IMR-90 (cell line): ENCODE results near the gene DNAH17. TPM values are rescaled to one million over a fixed set of nuclear protein-coding genes. Genes with fewer than 3 reads are reported as not detected.

Experiments
- ATAC-seq: fragments of 200-7000 bp; cut with Tn5 transposase; 2 replicates; pipeline ENCODE4 v1.9.1; 2020; ENCODE audit warnings: low read depth, mild to moderate bottlenecking, moderate library complexity
- BruUV-seq: library from RNA; stranded (reverse); fragments of 400-500 nt; replicated peaks from 2 replicates; lab custom pipeline; 2021; lab: Mats Ljungman, UMichigan
- CTCF ChIA-PET: fragments of 300-600 bp; formaldehyde crosslinking; extraction: SDS; loops from one replicate; lab custom pipeline; 2021; ENCODE audit warnings: antibody characterized with exemption; lab: Yijun Ruan, JAX
- POLR2A ChIA-PET: fragments of 300-600 bp; sonication (Branson Sonifier 250); formaldehyde crosslinking; loops from one replicate; lab custom pipeline; 2022; ENCODE audit warnings: antibody characterized with exemption; ENCODE audit not compliant: unreplicated experiment; lab: Charles Lee
- DNase-seq: peaks from one replicate; pipeline ENCODE4 v3.0.0; 2013
- H2AFZ ChIP-seq: replicated peaks from 2 replicates; pipeline ENCODE3; 2013; ENCODE audit warnings: low read length, mild to moderate bottlenecking; ENCODE audit not compliant: poor library complexity
- H2AK5ac ChIP-seq: 2 replicates; pipeline ENCODE4 v1.6.1; 2013; ENCODE audit warnings: low read depth, low read length, inconsistent platforms
- H2AK9ac ChIP-seq: replicated peaks from 2 replicates; pipeline ENCODE3; 2013; ENCODE audit warnings: mild to moderate bottlenecking, low read depth, low read length, moderate library complexity; ENCODE audit not compliant: poor library complexity
- H2BK120ac ChIP-seq: 2 replicates; pipeline ENCODE4 v1.6.1; 2013; ENCODE audit warnings: low read depth, low read length, inconsistent platforms
- H2BK15ac ChIP-seq: 3 replicates; pipeline ENCODE4 v1.6.1; 2013; ENCODE audit warnings: low read depth, low read length, inconsistent platforms
- H2BK20ac ChIP-seq: 2 replicates; pipeline ENCODE4 v1.6.1; 2013; ENCODE audit warnings: low read depth, mild to moderate bottlenecking, inconsistent platforms, low read length, moderate library complexity
- H2BK5ac ChIP-seq: 2 replicates; pipeline ENCODE4 v1.6.1; 2013; ENCODE audit warnings: mild to moderate bottlenecking, low read depth, low read length, inconsistent platforms; ENCODE audit not compliant: poor library complexity, severe bottlenecking
- H3K14ac ChIP-seq: replicated peaks from 2 replicates; pipeline ENCODE4 v1.6.1; 2013; ENCODE audit warnings: low read depth, low read length, inconsistent platforms
- H3K18ac ChIP-seq: 2 replicates; pipeline ENCODE4 v1.6.1; 2013; ENCODE audit warnings: low read depth, low read length, control low read depth
- H3K23ac ChIP-seq: 2 replicates; pipeline ENCODE4 v1.6.1; 2013; ENCODE audit warnings: low read depth, low read length, inconsistent platforms
- H3K27ac ChIP-seq: 2 replicates; pipeline ENCODE4 v1.5.1; 2013; ENCODE audit warnings: mild to moderate bottlenecking, control low read depth, low read length; ENCODE audit not compliant: insufficient read depth
- H3K27me3 ChIP-seq: 2 replicates; pipeline ENCODE4 v1.6.1; 2013; ENCODE audit warnings: low read length; ENCODE audit not compliant: control insufficient read depth, insufficient read depth
- H3K36me3 ChIP-seq: 2 replicates; pipeline ENCODE4 v1.6.1; 2013; ENCODE audit warnings: low read length, mixed read lengths; ENCODE audit not compliant: control insufficient read depth, insufficient read depth
- H3K4ac ChIP-seq: 2 replicates; pipeline ENCODE4 v1.6.1; 2013; ENCODE audit warnings: low read depth, low read length, inconsistent platforms
- H3K4me1 ChIP-seq: 2 replicates; pipeline ENCODE4 v1.6.1; 2013; ENCODE audit warnings: low read length, mixed read lengths; ENCODE audit not compliant: control insufficient read depth, insufficient read depth
- H3K4me2 ChIP-seq: 2 replicates; pipeline ENCODE4 v1.6.1; 2013; ENCODE audit warnings: low read depth, mild to moderate bottlenecking, control low read depth, low read length, moderate library complexity
- H3K4me3 ChIP-seq: 2 replicates; pipeline ENCODE4 v1.5.1; 2013; ENCODE audit warnings: low read depth, mild to moderate bottlenecking, control low read depth, low read length, moderate library complexity; ENCODE audit not compliant: insufficient read depth
- H3K56ac ChIP-seq: 2 replicates; pipeline ENCODE4 v1.6.1; 2013; ENCODE audit warnings: low read length, inconsistent platforms; ENCODE audit not compliant: insufficient read depth; ENCODE audit errors: extremely low read depth
- H3K79me1 ChIP-seq, 2 experiments: 2 replicates each; pipeline ENCODE4 v1.6.1; 2013; ENCODE audit warnings: low read length in 2 of 2, inconsistent platforms in 1 of 2, low read depth in 1 of 2
- H3K9ac ChIP-seq: 2 replicates; pipeline ENCODE4 v1.6.1; 2013; ENCODE audit warnings: low read depth, low read length, control low read depth
- H3K9me1 ChIP-seq: 2 replicates; pipeline ENCODE4 v1.6.1; 2013; ENCODE audit warnings: low read length, inconsistent platforms; ENCODE audit not compliant: insufficient read depth
- H3K9me3 ChIP-seq: 2 replicates; pipeline ENCODE4 v1.6.1; 2013; ENCODE audit warnings: low read length; ENCODE audit not compliant: control insufficient read depth, insufficient read depth
- H4K20me1 ChIP-seq: 2 replicates; pipeline ENCODE4 v1.6.1; 2013; ENCODE audit warnings: low read length, inconsistent platforms; ENCODE audit not compliant: insufficient read depth
- H4K5ac ChIP-seq: 2 replicates; pipeline ENCODE4 v1.6.1; 2013; ENCODE audit warnings: mild to moderate bottlenecking, low read depth, low read length, control low read depth
- H4K8ac ChIP-seq, 2 experiments: 2 replicates each; pipeline ENCODE4 v1.6.1; 2013; ENCODE audit warnings: low read depth in 2 of 2, low read length in 2 of 2, control low read depth in 1 of 2, inconsistent platforms in 1 of 2
- H4K91ac ChIP-seq: 2 replicates; pipeline ENCODE4 v1.6.1; 2013; ENCODE audit warnings: low read depth, low read length, inconsistent platforms; ENCODE audit not compliant: insufficient read depth
- FOS ChIP-seq: fragments of 150-350 bp; IDR thresholded peaks from 2 replicates; pipeline ENCODE4 v1.6.1; 2016; ENCODE audit warnings: low read depth, low read length
- RAD21 ChIP-seq: IDR thresholded peaks from 2 replicates; pipeline ENCODE4 v1.6.1; 2012; ENCODE audit warnings: low read length, improper control_type of control experiment
- WGBS, 2 experiments: methylation state at CpG; one replicate each; pipeline versions ENCODE4 v1.1.5 to v1.1.7; 2013; ENCODE audit warnings: missing lambda C conversion rate in 2 of 2; ENCODE audit not compliant: insufficient read length in 1 of 2; ENCODE audit errors: extremely low coverage in 2 of 2; 5-methylcytosine and 5-hydroxymethylcytosine counted together
- dilution Hi-C: fragments of 300-500 bp; cut with HindIII; formaldehyde crosslinking; loops from one replicate; pipeline ENCODE4 v1.14.3; 2018; ENCODE audit warnings: low sequenced_read_pairs; ENCODE audit not compliant: unreplicated experiment
- in situ Hi-C: fragments of 300-500 bp; cut with MboI; formaldehyde crosslinking; loops from 3 replicates; pipeline ENCODE4 v1.14.3; 2019; ENCODE audit warnings: low sequenced_read_pairs, inconsistent platforms, mixed read lengths
- intact Hi-C: fragments of 100-400 bp; cut with micrococcal nuclease; formaldehyde crosslinking; loops from 2 replicates; pipeline ENCODE4 v1.10.0; 2022
- polyA plus RNA-seq, 3 experiments: library from polyadenylated mRNA; depleted of rRNA; stranded (reverse); fragments of >200 nt; gene quantifications; 2 replicates each; pipeline ENCODE4 v1.2.3, GENCODE V29; 2012; ENCODE audit warnings: low replicate concordance in 1 of 3
- total RNA-seq: library from RNA; depleted of rRNA; stranded (reverse); fragments of >200 nt; gene quantifications from 2 replicates; pipeline ENCODE4 v1.2.3, GENCODE V29; 2012

DNAH17 gene
- total and polyA plus RNA-seq, 2 of the 4 experiments (the other 2 are of a cell fraction): not detected

DNA sequence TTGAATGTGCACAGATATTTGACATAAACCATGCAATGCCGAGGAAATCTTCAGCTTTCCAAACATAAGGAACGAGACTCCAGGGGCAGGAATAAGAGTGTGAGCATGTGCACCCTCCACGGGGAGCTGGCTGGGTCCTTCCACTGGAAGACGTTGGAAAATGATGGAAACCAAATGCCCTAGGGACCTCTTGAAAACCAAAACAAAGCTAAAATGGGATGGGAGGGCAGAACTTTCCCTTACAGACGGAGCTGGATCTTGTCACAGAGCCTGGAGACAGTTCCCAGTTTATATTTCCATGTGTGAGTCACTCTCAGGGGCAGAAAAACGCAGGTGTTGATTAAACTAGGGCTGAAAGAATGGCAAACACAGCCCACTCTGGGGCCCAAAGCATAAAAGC, 34.4 kb upstream of the DNAH17 start:
- DNase-seq: peak; percentile 59
- Histone ChIP-seq H3K36me3 (no peaks in the 10 kb centered on the region), H3K9ac (no peak overlapping the region), H4K20me1 (no peaks in the 10 kb centered on the region), H3K9me1 (0 out of 2 replicates have a peak, but pooled peaks cover 7% of the 10 kb centered on the region), H2AK9ac (peak overlapping the region; percentile 87), H4K8ac (no peak overlapping the region), H3K4me2 (peak overlapping the region; percentile 59), H3K79me1 (no peaks in the 10 kb centered on the region), H2BK20ac (0 out of 2 replicates have a peak overlapping the region, but pooled peaks have one; percentile 10), H3K4ac (peak overlapping the region; percentile 15; the same call in 1 of the 2 replicates), H4K91ac (no peak overlapping the region), H2BK5ac (no peak overlapping the region), H2BK120ac (no peak overlapping the region), H3K27me3 (peaks cover 5% of the 10 kb centered on the region; the same call in 1 of the 2 replicates), H2AFZ (no peak overlapping the region), H3K23ac (no peak overlapping the region), H3K18ac (no peak overlapping the region), H3K4me1 (peaks cover 8% of the 10 kb centered on the region; the same call in 1 of the 2 replicates), H2AK5ac (no peak overlapping the region), H2BK15ac (no peak overlapping the region), H3K4me3 (no peak overlapping the region), H3K56ac (no peak overlapping the region), H4K5ac (no peak overlapping the region), H3K27ac (no peak overlapping the region), H3K9me3 (no peaks in the 10 kb centered on the region), H3K14ac (no peak overlapping the region)
- ChIA-PET POLR2A (interaction anchor here (0.6 kb wide), 1 partner anchor 120 kb away, joined by 6 read pairs; no protein-coding TSS in a partner anchor), CTCF (interaction anchor here (1.2 to 1.8 kb wide), 2 partner anchors 10 to 96 kb away, joined by 3 to 5 read pairs; no protein-coding TSS in a partner anchor)
- BruUV-seq: no TSS peak
- ATAC-seq: peak; percentile 85
- dilution Hi-C loops: no loop called here
- intact Hi-C loops: no loop called here
- 40% methylated on average over 2 of the region's 6 CpGs; no CpG with 5 or more reads in 1 of the 2 experiments for WGBS, 2 experiments
- in situ Hi-C loops: no loop called here
- TF ChIP-seq FOS: peak; percentile 32; the same call in 1 of the 2 replicates
- TF ChIP-seq RAD21: no peak
